Measurements from ENCODE around the gene TRPV3.

TRPV3 gene

GRCh38 chr17:3602499-3602898, 44.9 kb upstream of the TRPV3 start:
- TF ChIP-seq ZSCAN23 (tag by site-specific recombination; IDR thresholded peaks at IDR 0.05), result no peak
- no peak for TF ChIP-seq ZNF600 (tag by site-specific recombination; IDR thresholded peaks at IDR 0.05)
- no peak for TF ChIP-seq RBAK (tag by site-specific recombination; IDR thresholded peaks at IDR 0.05)
- TF ChIP-seq ZNF169 (tag by site-specific recombination; IDR thresholded peaks at IDR 0.05), result no peak
- no peak for TF ChIP-seq YY2 (tag by site-specific recombination; IDR thresholded peaks at IDR 0.05)
- no peak for TF ChIP-seq GLI2 (tag by site-specific recombination; IDR thresholded peaks at IDR 0.05; ENCODE audit: borderline replicate concordance, low read depth)
- no peak for TF ChIP-seq ZNF112 (tag by site-specific recombination; IDR thresholded peaks at IDR 0.05)
- no peak for TF ChIP-seq ZNF266 (tag by site-specific recombination; IDR thresholded peaks at IDR 0.05; ENCODE audit: low read depth)
- no peak for TF ChIP-seq BCL6B (tag by site-specific recombination; IDR thresholded peaks at IDR 0.05)
- no peak for TF ChIP-seq ZNF202 (tag by site-specific recombination; IDR thresholded peaks at IDR 0.05; ENCODE audit: borderline replicate concordance)
- Histone ChIP-seq H3K36me3 (ENCODE audit: control insufficient read depth in 2 of 2, insufficient read depth in 1 of 2, low read length in 2 of 2) (peaks cover 9 to 33% of the 10 kb centered on the region in 2 experiments), H3K4me3 (ENCODE audit: low read depth, low read length) (no peak overlapping the region), H3K4me1 (ENCODE audit: control insufficient read depth, insufficient read depth, low read length) (no peaks in the 10 kb centered on the region), H3K27ac (ENCODE audit: extremely low read depth, low read depth, low read length) (no peak overlapping the region), H3K9me3 (ENCODE audit: control insufficient read depth, insufficient read depth, low read depth, low read length) (no peaks in the 10 kb centered on the region)
- CTCF ChIA-PET, result interaction anchor here (0.7 to 1.7 kb wide), 4 partner anchors 10 to 1250 kb away, joined by 3 to 5 read pairs (median 3); no protein-coding TSS in a partner anchor
- POLR2A ChIA-PET, result interaction anchor here (1.5 to 3.0 kb wide), 2 partner anchors 18 to 34 kb away, joined by 3 to 15 read pairs; partner anchors contain the start of genes CTNS and SHPK

GRCh38 chr17:3600529-3601205, 43.1 kb upstream of the TRPV3 start:
- no peaks in the 10 kb centered on the region for H3K4me1 ChIP-seq (ENCODE audit: control insufficient read depth, insufficient read depth, low read length)
- no peaks in the 10 kb centered on the region for H3K9me3 ChIP-seq (ENCODE audit: control insufficient read depth, insufficient read depth, low read depth, low read length)
- TF ChIP-seq ZNF335 (tag by site-specific recombination; conservative IDR thresholded peaks at IDR 0.05), result no peak
- TF ChIP-seq BCL11B (tag by site-specific recombination; IDR thresholded peaks at IDR 0.05; ENCODE audit: low read depth), result no peak
- no peak for TF ChIP-seq TCF7L2 (IDR thresholded peaks at IDR 0.05; ENCODE audit: borderline replicate concordance, low read depth, low read length)
- no peak for TF ChIP-seq GLI4 (tag by site-specific recombination; IDR thresholded peaks at IDR 0.05)
- TF ChIP-seq ZNF350 (tag by site-specific recombination; IDR thresholded peaks at IDR 0.05), result no peak
- no peak for TF ChIP-seq ZNF623 (tag by site-specific recombination; IDR thresholded peaks at IDR 0.05)
- TF ChIP-seq HIC1 (tag by site-specific recombination; IDR thresholded peaks at IDR 0.05), result no peak
- TF ChIP-seq ZSCAN23 (tag by site-specific recombination; IDR thresholded peaks at IDR 0.05), result no peak
- no peak for TF ChIP-seq ZNF510 (tag by site-specific recombination; IDR thresholded peaks at IDR 0.05; ENCODE audit: insufficient replicate concordance)
- no peak for TF ChIP-seq ZSCAN16 (tag by site-specific recombination; IDR thresholded peaks at IDR 0.05)
- TF ChIP-seq BCL11A (tag by site-specific recombination; IDR thresholded peaks at IDR 0.05; ENCODE audit: low read depth), result no peak
- no peak for TF ChIP-seq GLIS2 (tag by site-specific recombination; IDR thresholded peaks at IDR 0.05)
- no peak for TF ChIP-seq ZNF280C (tag by site-specific recombination; IDR thresholded peaks at IDR 0.05)
- TF ChIP-seq ZNF138 (tag by site-specific recombination; IDR thresholded peaks at IDR 0.05; ENCODE audit: borderline replicate concordance), result no peak
- TF ChIP-seq KLF8 (tag by site-specific recombination; IDR thresholded peaks at IDR 0.05), result no peak
- TF ChIP-seq ZNF175 (tag by site-specific recombination; IDR thresholded peaks at IDR 0.05), result no peak
- TF ChIP-seq ZNF112 (tag by site-specific recombination; IDR thresholded peaks at IDR 0.05), result no peak
- TF ChIP-seq KLF16 (tag by site-specific recombination; IDR thresholded peaks at IDR 0.05), result no peak
- no peak for TF ChIP-seq ZNF654 (tag by site-specific recombination; IDR thresholded peaks at IDR 0.05; ENCODE audit: low read depth)
- TF ChIP-seq ZSCAN4 (tag by site-specific recombination; IDR thresholded peaks at IDR 0.05), result no peak
- H3K4me3 ChIP-seq (ENCODE audit: low read depth, low read length), result no peak overlapping the region
- H3K27ac ChIP-seq (ENCODE audit: extremely low read depth, low read depth, low read length), result no peak overlapping the region
- ChIA-PET POLR2A (interaction anchor here (0.6 to 3.0 kb wide), 3 partner anchors 14 to 38 kb away, joined by 3 to 15 read pairs (median 4); partner anchors contain the start of genes CTNS and SHPK), CTCF (interaction anchor here (0.6 to 1.1 kb wide), 2 partner anchors 58 to 741 kb away, joined by 3 read pairs; no protein-coding TSS in a partner anchor)
- H3K36me3 ChIP-seq (ENCODE audit: control insufficient read depth in 2 of 2, insufficient read depth in 1 of 2, low read length in 2 of 2), result peaks cover 3 to 28% of the 10 kb centered on the region in 2 experiments

Measured in HEK293 (cell line).